ENCODE measurements around the gene ZNF618. TPM values are rescaled to one million over a fixed set of nuclear protein-coding genes. Genes with fewer than 3 reads are reported as not detected.

Gene ZNF618
- total RNA-seq, 4 donors from 2014 or later: 0.26 to 1.2 (median 1.0) TPM

GRCh38 chr9:114091711-114092110 is 215.6 kb downstream of the ZNF618 start:
- Histone ChIP-seq H3K27ac (no peak overlapping the region), H3K9me3 (no peaks in the 10 kb centered on the region), H3K4me3 (no peak overlapping the region), H3K36me3 (no peaks in the 10 kb centered on the region), H3K4me1 (no peaks in the 10 kb centered on the region), H3K27me3 (no peaks in the 10 kb centered on the region)
- DNase-seq (no peak), ATAC-seq (no peak)
- in situ Hi-C loops (cut with MboI; ENCODE audit: low sequenced_read_pairs in 4 of 4): no loop called here
- intact Hi-C loops (cut with DNase I; ENCODE audit: low total_unique reads): no loop called here
- TF ChIP-seq CTCF (IDR thresholded peaks at IDR 0.05 in 4 of 5, conservative IDR thresholded peaks at IDR 0.05 in 1 of 5) (no peak), POLR2A (IDR thresholded peaks at IDR 0.05) (no peak)

- no peak overlapping the region for H3K27ac ChIP-seq
- intact Hi-C loops (cut with DNase I; ENCODE audit: low total_unique reads) (no loop called here), in situ Hi-C loops (cut with MboI; ENCODE audit: low sequenced_read_pairs in 4 of 4) (no loop called here)
- ATAC-seq (no peak), DNase-seq (no peak)
- H3K9me3 ChIP-seq: no peaks in the 10 kb centered on the region
- TF ChIP-seq CTCF (IDR thresholded peaks at IDR 0.05 in 4 of 5, conservative IDR thresholded peaks at IDR 0.05 in 1 of 5): no peak
- TF ChIP-seq POLR2A (IDR thresholded peaks at IDR 0.05): no peak
- no peaks in the 10 kb centered on the region for H3K36me3 ChIP-seq
- H3K27me3 ChIP-seq: peaks cover 0 to 2% (median 2%) of the 10 kb centered on the region in 3 donors
- no peak overlapping the region for H3K4me3 ChIP-seq
- no peaks in the 10 kb centered on the region for H3K4me1 ChIP-seq
Observed at GRCh38 chr9:114092336-114092735, 216.2 kb downstream of the ZNF618 start.

GRCh38 chr9:114093031-114093471 is 216.9 kb downstream of the ZNF618 start:
- Histone ChIP-seq H3K36me3 (no peaks in the 10 kb centered on the region), H3K4me1 (no peaks in the 10 kb centered on the region), H3K4me3 (no peak overlapping the region), H3K27me3 (peaks cover 6 to 9% (median 8%) of the 10 kb centered on the region in 3 donors), H3K9me3 (no peaks in the 10 kb centered on the region), H3K27ac (no peak overlapping the region)
- intact Hi-C loops (cut with DNase I; ENCODE audit: low total_unique reads): no loop called here
- DNase-seq (no peak), ATAC-seq (no peak)
- TF ChIP-seq CTCF (IDR thresholded peaks at IDR 0.05 in 4 of 5, conservative IDR thresholded peaks at IDR 0.05 in 1 of 5): no peak
- TF ChIP-seq POLR2A (IDR thresholded peaks at IDR 0.05): no peak
- in situ Hi-C loops (cut with MboI; ENCODE audit: low sequenced_read_pairs in 4 of 4): no loop called here

- H3K9me3 ChIP-seq: no peaks in the 10 kb centered on the region
- TF ChIP-seq POLR2A (IDR thresholded peaks at IDR 0.05) (no peak), CTCF (IDR thresholded peaks at IDR 0.05 in 4 of 5, conservative IDR thresholded peaks at IDR 0.05 in 1 of 5) (no peak)
- peaks cover 0 to 6% of the 10 kb centered on the region in 2 donors for H3K4me1 ChIP-seq
- ATAC-seq (no peak), DNase-seq (no peak)
- H3K4me3 ChIP-seq: no peak overlapping the region
- no peaks in the 10 kb centered on the region for H3K36me3 ChIP-seq
- intact Hi-C loops (cut with DNase I; ENCODE audit: low total_unique reads): no loop called here
- H3K27ac ChIP-seq: no peak overlapping the region
- H3K27me3 ChIP-seq: peaks cover 8 to 17% (median 15%) of the 10 kb centered on the region in 3 donors
- in situ Hi-C loops (cut with MboI; ENCODE audit: low sequenced_read_pairs in 4 of 4): no loop called here
Observed at GRCh38 chr9:114093761-114094505, 217.8 kb downstream of the ZNF618 start.
